ENCODE measurements around the gene CHRNA9.

DNA sequence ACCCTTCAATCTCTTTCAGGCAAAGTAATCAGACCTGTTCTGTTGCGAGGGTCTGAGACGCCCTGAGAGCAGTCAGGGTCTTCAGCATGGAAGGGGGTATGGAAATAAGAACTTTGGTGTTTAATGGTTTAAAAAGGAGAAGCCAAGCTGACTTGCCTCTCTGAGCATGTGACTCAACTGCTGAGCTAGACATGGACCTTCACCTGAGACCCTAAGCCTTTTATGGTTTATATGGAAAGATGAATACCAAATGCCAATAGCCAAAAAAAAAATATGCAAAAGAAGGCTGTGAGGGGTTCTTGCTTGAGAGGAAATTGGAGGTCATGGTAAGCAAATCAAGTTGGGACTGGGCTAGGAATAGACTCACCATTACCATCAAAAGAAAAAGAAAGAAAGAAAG lies 30.6 kb downstream of the CHRNA9 start:
- TF ChIP-seq, protein P1, sequence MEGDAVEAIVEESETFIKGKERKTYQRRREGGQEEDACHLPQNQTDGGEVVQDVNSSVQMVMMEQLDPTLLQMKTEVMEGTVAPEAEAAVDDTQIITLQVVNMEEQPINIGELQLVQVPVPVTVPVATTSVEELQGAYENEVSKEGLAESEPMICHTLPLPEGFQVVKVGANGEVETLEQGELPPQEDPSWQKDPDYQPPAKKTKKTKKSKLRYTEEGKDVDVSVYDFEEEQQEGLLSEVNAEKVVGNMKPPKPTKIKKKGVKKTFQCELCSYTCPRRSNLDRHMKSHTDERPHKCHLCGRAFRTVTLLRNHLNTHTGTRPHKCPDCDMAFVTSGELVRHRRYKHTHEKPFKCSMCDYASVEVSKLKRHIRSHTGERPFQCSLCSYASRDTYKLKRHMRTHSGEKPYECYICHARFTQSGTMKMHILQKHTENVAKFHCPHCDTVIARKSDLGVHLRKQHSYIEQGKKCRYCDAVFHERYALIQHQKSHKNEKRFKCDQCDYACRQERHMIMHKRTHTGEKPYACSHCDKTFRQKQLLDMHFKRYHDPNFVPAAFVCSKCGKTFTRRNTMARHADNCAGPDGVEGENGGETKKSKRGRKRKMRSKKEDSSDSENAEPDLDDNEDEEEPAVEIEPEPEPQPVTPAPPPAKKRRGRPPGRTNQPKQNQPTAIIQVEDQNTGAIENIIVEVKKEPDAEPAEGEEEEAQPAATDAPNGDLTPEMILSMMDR (IDR thresholded peaks at IDR 0.05) = no peak
- TF ChIP-seq POLR2A (IDR thresholded peaks at IDR 0.05) = no peak

All from right lobe of liver (tissue), 4 donors.